IMR-90 (cell line): ENCODE measurements around the gene PHF21A. TPM values are rescaled to one million over a fixed set of nuclear protein-coding genes. Genes with fewer than 3 reads are reported as not detected.

Experiments
- ATAC-seq: fragments of 200-7000 bp; cut with Tn5 transposase; 2 replicates; pipeline ENCODE4 v1.9.1; 2020; ENCODE audit warnings: low read depth, mild to moderate bottlenecking, moderate library complexity
- BruUV-seq: library from RNA; stranded (reverse); fragments of 400-500 nt; replicated peaks from 2 replicates; lab custom pipeline; 2021; lab: Mats Ljungman, UMichigan
- CTCF ChIA-PET: fragments of 300-600 bp; formaldehyde crosslinking; extraction: SDS; loops from one replicate; lab custom pipeline; 2021; ENCODE audit warnings: antibody characterized with exemption; lab: Yijun Ruan, JAX
- POLR2A ChIA-PET: fragments of 300-600 bp; sonication (Branson Sonifier 250); formaldehyde crosslinking; loops from one replicate; lab custom pipeline; 2022; ENCODE audit warnings: antibody characterized with exemption; ENCODE audit not compliant: unreplicated experiment; lab: Charles Lee
- DNase-seq: peaks from one replicate; pipeline ENCODE4 v3.0.0; 2013
- H2AFZ ChIP-seq: replicated peaks from 2 replicates; pipeline ENCODE3; 2013; ENCODE audit warnings: low read length, mild to moderate bottlenecking; ENCODE audit not compliant: poor library complexity
- H2AK5ac ChIP-seq: 2 replicates; pipeline ENCODE4 v1.6.1; 2013; ENCODE audit warnings: low read depth, low read length, inconsistent platforms
- H2AK9ac ChIP-seq: replicated peaks from 2 replicates; pipeline ENCODE3; 2013; ENCODE audit warnings: mild to moderate bottlenecking, low read depth, low read length, moderate library complexity; ENCODE audit not compliant: poor library complexity
- H2BK120ac ChIP-seq: 2 replicates; pipeline ENCODE4 v1.6.1; 2013; ENCODE audit warnings: low read depth, low read length, inconsistent platforms
- H2BK15ac ChIP-seq: 3 replicates; pipeline ENCODE4 v1.6.1; 2013; ENCODE audit warnings: low read depth, low read length, inconsistent platforms
- H2BK20ac ChIP-seq: 2 replicates; pipeline ENCODE4 v1.6.1; 2013; ENCODE audit warnings: low read depth, mild to moderate bottlenecking, inconsistent platforms, low read length, moderate library complexity
- H2BK5ac ChIP-seq: 2 replicates; pipeline ENCODE4 v1.6.1; 2013; ENCODE audit warnings: mild to moderate bottlenecking, low read depth, low read length, inconsistent platforms; ENCODE audit not compliant: poor library complexity, severe bottlenecking
- H3K14ac ChIP-seq: replicated peaks from 2 replicates; pipeline ENCODE4 v1.6.1; 2013; ENCODE audit warnings: low read depth, low read length, inconsistent platforms
- H3K18ac ChIP-seq: 2 replicates; pipeline ENCODE4 v1.6.1; 2013; ENCODE audit warnings: low read depth, low read length, control low read depth
- H3K23ac ChIP-seq: 2 replicates; pipeline ENCODE4 v1.6.1; 2013; ENCODE audit warnings: low read depth, low read length, inconsistent platforms
- H3K27ac ChIP-seq: 2 replicates; pipeline ENCODE4 v1.5.1; 2013; ENCODE audit warnings: mild to moderate bottlenecking, control low read depth, low read length; ENCODE audit not compliant: insufficient read depth
- H3K27me3 ChIP-seq: 2 replicates; pipeline ENCODE4 v1.6.1; 2013; ENCODE audit warnings: low read length; ENCODE audit not compliant: control insufficient read depth, insufficient read depth
- H3K36me3 ChIP-seq: 2 replicates; pipeline ENCODE4 v1.6.1; 2013; ENCODE audit warnings: low read length, mixed read lengths; ENCODE audit not compliant: control insufficient read depth, insufficient read depth
- H3K4ac ChIP-seq: 2 replicates; pipeline ENCODE4 v1.6.1; 2013; ENCODE audit warnings: low read depth, low read length, inconsistent platforms
- H3K4me1 ChIP-seq: 2 replicates; pipeline ENCODE4 v1.6.1; 2013; ENCODE audit warnings: low read length, mixed read lengths; ENCODE audit not compliant: control insufficient read depth, insufficient read depth
- H3K4me2 ChIP-seq: 2 replicates; pipeline ENCODE4 v1.6.1; 2013; ENCODE audit warnings: low read depth, mild to moderate bottlenecking, control low read depth, low read length, moderate library complexity
- H3K4me3 ChIP-seq: 2 replicates; pipeline ENCODE4 v1.5.1; 2013; ENCODE audit warnings: low read depth, mild to moderate bottlenecking, control low read depth, low read length, moderate library complexity; ENCODE audit not compliant: insufficient read depth
- H3K56ac ChIP-seq: 2 replicates; pipeline ENCODE4 v1.6.1; 2013; ENCODE audit warnings: low read length, inconsistent platforms; ENCODE audit not compliant: insufficient read depth; ENCODE audit errors: extremely low read depth
- H3K79me1 ChIP-seq, 2 experiments: 2 replicates each; pipeline ENCODE4 v1.6.1; 2013; ENCODE audit warnings: low read length in 2 of 2, inconsistent platforms in 1 of 2, low read depth in 1 of 2
- H3K9ac ChIP-seq: 2 replicates; pipeline ENCODE4 v1.6.1; 2013; ENCODE audit warnings: low read depth, low read length, control low read depth
- H3K9me1 ChIP-seq: 2 replicates; pipeline ENCODE4 v1.6.1; 2013; ENCODE audit warnings: low read length, inconsistent platforms; ENCODE audit not compliant: insufficient read depth
- H3K9me3 ChIP-seq: 2 replicates; pipeline ENCODE4 v1.6.1; 2013; ENCODE audit warnings: low read length; ENCODE audit not compliant: control insufficient read depth, insufficient read depth
- H4K20me1 ChIP-seq: 2 replicates; pipeline ENCODE4 v1.6.1; 2013; ENCODE audit warnings: low read length, inconsistent platforms; ENCODE audit not compliant: insufficient read depth
- H4K5ac ChIP-seq: 2 replicates; pipeline ENCODE4 v1.6.1; 2013; ENCODE audit warnings: mild to moderate bottlenecking, low read depth, low read length, control low read depth
- H4K8ac ChIP-seq, 2 experiments: 2 replicates each; pipeline ENCODE4 v1.6.1; 2013; ENCODE audit warnings: low read depth in 2 of 2, low read length in 2 of 2, control low read depth in 1 of 2, inconsistent platforms in 1 of 2
- H4K91ac ChIP-seq: 2 replicates; pipeline ENCODE4 v1.6.1; 2013; ENCODE audit warnings: low read depth, low read length, inconsistent platforms; ENCODE audit not compliant: insufficient read depth
- BHLHE40 ChIP-seq: fragments of 150-350 bp; IDR thresholded peaks from 2 replicates; pipeline ENCODE4 v1.6.1; 2016; ENCODE audit warnings: mild to moderate bottlenecking, low read depth, low read length
- CEBPB ChIP-seq: IDR thresholded peaks from 2 replicates; pipeline ENCODE4 v1.6.1; 2012; ENCODE audit warnings: low read depth, low read length, improper control_type of control experiment
- CHD1 ChIP-seq: IDR thresholded peaks from 2 replicates; pipeline ENCODE4 v1.6.1; 2012; ENCODE audit warnings: low read depth, low read length, improper control_type of control experiment
- CTCF ChIP-seq: conservative IDR thresholded peaks from 2 replicates; pipeline ENCODE4 v1.5.1; 2012; ENCODE audit warnings: mild to moderate bottlenecking, low read depth, low read length, improper control_type of control experiment
- ELK1 ChIP-seq: fragments of 150-350 bp; IDR thresholded peaks from 2 replicates; pipeline ENCODE4 v1.6.1; 2016; ENCODE audit warnings: low read depth, mild to moderate bottlenecking, low read length, moderate library complexity, borderline replicate concordance
- MAZ ChIP-seq: IDR thresholded peaks from 2 replicates; pipeline ENCODE4 v1.6.1; 2012; ENCODE audit warnings: low read depth, mild to moderate bottlenecking, low read length, improper control_type of control experiment, moderate library complexity, borderline replicate concordance
- MXI1 ChIP-seq: IDR thresholded peaks from 2 replicates; pipeline ENCODE4 v1.6.1; 2012; ENCODE audit warnings: low read depth, mild to moderate bottlenecking, low read length, moderate library complexity, borderline replicate concordance
- NFE2L2 ChIP-seq: fragments of 150-350 bp; IDR thresholded peaks from 2 replicates; pipeline ENCODE4 v1.6.1; 2016; ENCODE audit warnings: low read depth, mild to moderate bottlenecking, low read length
- SMC3 ChIP-seq: fragments of 150-350 bp; IDR thresholded peaks from 2 replicates; pipeline ENCODE4 v1.6.1; 2016; ENCODE audit warnings: low read depth, mild to moderate bottlenecking, antibody characterized with exemption, low read length, moderate library complexity
- WGBS, 2 experiments: methylation state at CpG; one replicate each; pipeline versions ENCODE4 v1.1.5 to v1.1.7; 2013; ENCODE audit warnings: missing lambda C conversion rate in 2 of 2; ENCODE audit not compliant: insufficient read length in 1 of 2; ENCODE audit errors: extremely low coverage in 2 of 2; 5-methylcytosine and 5-hydroxymethylcytosine counted together
- dilution Hi-C: fragments of 300-500 bp; cut with HindIII; formaldehyde crosslinking; loops from one replicate; pipeline ENCODE4 v1.14.3; 2018; ENCODE audit warnings: low sequenced_read_pairs; ENCODE audit not compliant: unreplicated experiment
- in situ Hi-C: fragments of 300-500 bp; cut with MboI; formaldehyde crosslinking; loops from 3 replicates; pipeline ENCODE4 v1.14.3; 2019; ENCODE audit warnings: low sequenced_read_pairs, inconsistent platforms, mixed read lengths
- intact Hi-C: fragments of 100-400 bp; cut with micrococcal nuclease; formaldehyde crosslinking; loops from 2 replicates; pipeline ENCODE4 v1.10.0; 2022
- polyA plus RNA-seq, 3 experiments: library from polyadenylated mRNA; depleted of rRNA; stranded (reverse); fragments of >200 nt; gene quantifications; 2 replicates each; pipeline ENCODE4 v1.2.3, GENCODE V29; 2012; ENCODE audit warnings: low replicate concordance in 1 of 3
- total RNA-seq: library from RNA; depleted of rRNA; stranded (reverse); fragments of >200 nt; gene quantifications from 2 replicates; pipeline ENCODE4 v1.2.3, GENCODE V29; 2012

Gene PHF21A
- total and polyA plus RNA-seq, 2 of the 4 experiments (the other 2 are of a cell fraction): 9.0 to 20.6 TPM

- H3K36me3 ChIP-seq: peaks cover 4% of the 10 kb centered on the region; the same call in 1 of the 2 replicates
- no peak overlapping the region for H2BK15ac ChIP-seq
- H3K4ac ChIP-seq: no peak overlapping the region
- no peak for TF ChIP-seq MAZ
- no peak for TF ChIP-seq ELK1
- TF ChIP-seq BHLHE40: no peak
- no peak for TF ChIP-seq CEBPB
- TF ChIP-seq NFE2L2: no peak
- TF ChIP-seq MXI1: no peak
- TF ChIP-seq SMC3: no peak
- no peak for TF ChIP-seq CHD1
- TF ChIP-seq CTCF: no peak
- no peak overlapping the region for H2BK120ac ChIP-seq
- dilution Hi-C loops (no loop called here), intact Hi-C loops (no loop called here), in situ Hi-C loops (no loop called here)
- H3K4me1 ChIP-seq: no peaks in the 10 kb centered on the region
- no peak overlapping the region for H3K14ac ChIP-seq
- no peak overlapping the region for H4K91ac ChIP-seq
- no peak overlapping the region for H3K56ac ChIP-seq
- BruUV-seq: no TSS peak
- ATAC-seq (no peak), DNase-seq (no peak)
- peaks cover 16% of the 10 kb centered on the region for H4K20me1 ChIP-seq
- H3K27me3 ChIP-seq: no peaks in the 10 kb centered on the region
- POLR2A ChIA-PET: interaction anchor here (0.5 kb wide), 1 partner anchor 31 kb away, joined by 3 read pairs; no protein-coding TSS in a partner anchor
- H4K5ac ChIP-seq: no peak overlapping the region
- H4K8ac ChIP-seq: no peak overlapping the region
- H3K9ac ChIP-seq: no peak overlapping the region
- no peak overlapping the region for H3K18ac ChIP-seq
- H3K79me1 ChIP-seq: peaks cover 10 to 30% of the 10 kb centered on the region in 2 experiments
- no peak overlapping the region for H3K23ac ChIP-seq
- peaks cover 4% of the 10 kb centered on the region for H3K9me1 ChIP-seq
- H3K9me3 ChIP-seq: no peaks in the 10 kb centered on the region
- no peak overlapping the region for H2BK5ac ChIP-seq
- no peak overlapping the region for H3K4me2 ChIP-seq
- H3K27ac ChIP-seq: no peak overlapping the region
- no peak overlapping the region for H2AK5ac ChIP-seq
- H3K4me3 ChIP-seq: no peak overlapping the region
- no peak overlapping the region for H2AFZ ChIP-seq
- no peak overlapping the region for H2BK20ac ChIP-seq
- no CpG with 5 or more reads among the region's 1 CpG for WGBS, 2 experiments
- H2AK9ac ChIP-seq: no peak overlapping the region
- CTCF ChIA-PET: interaction anchor here (1.1 to 1.9 kb wide), 2 partner anchors 10 to 11 kb away, joined by 3 to 10 read pairs; no protein-coding TSS in a partner anchor
These were observed 103.9 kb downstream of the PHF21A start for GRCh38 chr11:46017341-46017740.
